ENCODE data around the gene B3GNT7.
"Not testable (repeated sequence)": the region's sequence is repeated elsewhere in the genome, so short reads cannot be mapped to it uniquely, and the experiment has no call there.

The B3GNT7 gene

DNA sequence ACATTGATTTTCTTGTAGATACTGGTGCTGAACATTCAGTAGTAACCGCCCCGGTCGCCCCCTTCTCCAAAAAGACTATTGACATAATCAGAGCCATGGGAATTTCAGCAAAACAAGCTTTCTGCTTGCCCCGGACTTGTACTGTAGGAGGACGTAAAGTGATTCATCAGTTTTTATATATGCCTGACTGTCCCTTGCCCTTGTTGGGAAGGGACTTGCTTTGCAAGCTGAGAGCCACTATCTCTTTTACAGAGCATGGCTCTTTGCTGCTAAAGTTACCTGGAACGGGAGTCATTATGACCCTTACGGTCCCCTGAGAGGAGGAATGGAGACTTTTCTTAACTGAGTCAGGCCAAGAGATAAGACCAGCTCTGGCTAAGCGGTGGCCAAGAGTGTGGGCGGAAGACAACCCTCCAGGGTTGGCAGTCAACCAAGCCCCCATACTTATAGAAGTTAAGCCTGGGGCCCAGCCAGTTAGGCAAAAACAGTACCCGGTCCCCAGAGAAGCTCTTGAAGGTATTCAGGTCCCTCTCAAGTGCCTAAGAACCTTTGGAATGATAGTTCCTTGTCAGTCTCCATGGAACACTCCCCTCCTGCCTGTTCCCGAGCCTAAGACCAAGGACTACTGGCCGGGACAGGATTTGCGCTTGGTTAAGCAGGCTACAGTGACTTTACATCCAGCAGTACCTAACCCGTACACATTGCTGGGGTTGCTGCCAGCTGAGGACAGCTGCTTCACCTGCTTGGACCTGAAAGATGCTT lies 8.1 kb downstream of the B3GNT7 start:
- not testable (repeated sequence) for DNase-seq (ENCODE audit: low spot score)

DNA sequence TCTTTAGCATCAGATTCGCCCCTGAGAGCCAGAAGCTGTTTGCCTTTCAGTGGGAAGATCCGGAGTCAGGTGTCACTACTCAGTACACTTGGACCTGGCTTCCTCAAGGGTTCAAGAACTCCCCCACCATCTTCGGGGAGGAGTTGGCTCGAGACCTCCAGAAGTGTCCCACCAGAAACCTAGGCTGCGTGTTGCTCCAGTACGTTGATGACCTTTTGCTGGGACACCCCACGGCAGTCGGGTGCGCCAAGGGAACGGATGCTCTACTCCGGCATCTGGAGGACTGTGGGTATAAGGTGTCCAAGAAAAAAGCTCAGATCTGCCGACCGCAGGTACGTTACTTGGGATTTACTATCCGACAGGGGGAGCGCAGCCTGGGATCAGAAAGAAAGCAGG lies 8.7 kb downstream of the B3GNT7 start:
- not testable (repeated sequence) for DNase-seq (ENCODE audit: low spot score)

GRCh38 chr2:231405601-231406367 lies 10.3 kb downstream of the B3GNT7 start:
- DNase-seq (ENCODE audit: low spot score) = not testable (repeated sequence)

DNA sequence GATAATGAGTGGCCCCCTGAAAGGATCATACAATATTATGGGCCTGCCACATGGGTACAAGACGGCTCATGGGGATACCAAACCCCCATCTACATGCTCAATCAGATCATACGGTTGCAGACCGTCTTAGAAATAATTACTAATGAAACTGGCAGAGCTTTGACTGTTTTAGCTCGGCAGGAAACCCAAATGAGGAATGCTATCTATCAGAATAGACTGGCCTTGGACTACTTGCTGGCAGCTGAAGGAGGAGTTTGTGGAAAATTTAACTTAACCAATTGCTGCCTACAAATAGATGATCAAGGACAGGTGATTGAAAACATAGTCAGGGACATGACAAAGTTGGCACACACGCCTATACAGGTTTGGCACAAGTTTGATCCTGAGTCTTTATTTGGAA lies 12.2 kb downstream of the B3GNT7 start:
- DNase-seq (ENCODE audit: low spot score) = not testable (repeated sequence)

GRCh38 chr2:231408304-231408703 lies 12.8 kb downstream of the B3GNT7 start:
- not testable (repeated sequence) for DNase-seq (ENCODE audit: low spot score)

GRCh38 chr2:231409776-231410175 lies 14.3 kb downstream of the B3GNT7 start:
- no peak for DNase-seq (ENCODE audit: low spot score)

GRCh38 chr2:231410293-231411004 lies 14.9 kb downstream of the B3GNT7 start:
- DNase-seq (ENCODE audit: low spot score) = no peak

DNA sequence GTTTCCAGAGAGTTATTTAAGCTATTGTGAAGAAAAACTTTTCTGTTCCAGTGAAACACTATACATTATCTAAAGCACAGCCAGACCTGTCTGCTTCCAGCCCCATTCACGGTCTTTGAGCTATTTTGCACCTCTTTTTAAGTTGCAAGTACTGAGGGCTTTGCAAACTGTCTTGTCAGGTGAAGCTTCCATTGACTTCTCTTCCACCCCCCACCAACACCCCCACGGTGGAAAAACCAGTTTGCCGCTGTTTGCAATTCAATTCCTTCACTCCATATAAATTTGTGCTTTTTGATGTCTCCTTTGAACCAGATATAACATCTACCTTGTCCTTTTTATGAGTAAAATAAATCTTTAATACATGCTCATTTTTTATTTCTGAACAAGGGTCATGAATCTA lies 15.7 kb downstream of the B3GNT7 start:
- no peak for DNase-seq (ENCODE audit: low spot score)

- DNase-seq (ENCODE audit: low spot score) = peak; percentile 86
Observed at GRCh38 chr2:231411831-231412617, 16.5 kb downstream of the B3GNT7 start.

DNA sequence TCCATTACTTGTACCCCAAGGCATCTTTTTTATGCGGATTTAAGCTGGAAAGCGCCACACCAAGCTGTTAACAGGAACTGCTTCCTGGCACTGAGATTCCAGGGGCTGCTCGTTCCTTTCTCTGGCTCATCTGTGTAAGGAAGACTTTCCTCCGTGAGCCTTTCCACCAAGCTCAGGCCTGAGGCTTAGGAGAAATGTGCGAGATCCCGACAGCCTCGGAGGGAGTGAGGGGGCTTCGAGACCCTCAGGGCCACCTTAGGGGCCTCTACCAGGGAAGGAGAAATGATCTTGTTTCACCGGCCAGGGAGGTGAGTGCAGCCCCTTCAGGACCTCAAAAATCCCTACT lies 17.1 kb downstream of the B3GNT7 start:
- no peak for DNase-seq (ENCODE audit: low spot score)

GRCh38 chr2:231413456-231413855 lies 17.9 kb downstream of the B3GNT7 start:
- no peak for DNase-seq (ENCODE audit: low spot score)

DNA sequence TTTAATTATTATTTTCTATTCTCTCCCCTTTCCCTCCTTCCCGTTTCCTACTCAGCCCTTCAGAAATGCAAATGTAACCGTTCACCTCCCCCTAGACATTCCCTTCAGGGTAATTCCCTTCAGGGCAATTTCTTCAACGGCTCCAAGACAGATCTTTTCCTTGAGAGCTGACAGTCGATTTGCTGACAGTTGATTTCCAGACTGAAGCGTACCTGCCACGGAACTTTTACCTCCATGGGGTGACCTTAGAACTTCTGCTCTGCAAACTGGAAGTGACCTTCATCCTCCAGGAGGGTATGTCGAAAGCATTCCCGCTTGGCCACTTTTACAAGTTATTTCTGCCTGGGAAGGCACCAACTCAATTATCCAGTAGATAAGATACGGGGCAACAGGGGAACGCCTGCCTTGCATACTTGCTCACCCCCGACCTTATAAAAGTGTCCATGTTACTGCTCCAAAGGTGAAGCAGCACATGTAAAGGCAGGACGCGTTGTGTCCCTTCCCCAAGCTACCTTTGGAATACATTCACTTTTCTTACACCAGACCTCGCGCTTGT lies 18.5 kb downstream of the B3GNT7 start:
- no peak for DNase-seq (ENCODE audit: low spot score)

DNA sequence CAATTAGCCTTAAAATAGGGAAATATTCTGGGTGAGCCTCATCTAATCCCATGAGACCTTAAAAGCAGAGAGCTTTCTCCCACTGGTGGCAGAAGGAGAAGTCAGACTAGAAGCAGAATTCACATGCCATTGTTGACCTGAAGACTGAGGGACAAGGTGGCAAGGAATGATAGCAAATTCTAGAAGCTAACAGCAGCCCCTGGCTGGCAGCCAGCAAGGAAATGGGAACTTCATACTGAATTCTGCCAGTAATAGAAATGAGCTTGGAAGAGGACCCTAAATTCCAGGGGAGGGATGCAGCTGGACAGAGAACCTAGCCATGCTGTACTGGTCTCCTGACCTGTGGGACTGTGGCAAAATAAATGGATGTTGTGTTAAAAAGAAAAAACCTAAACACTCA lies 19.5 kb downstream of the B3GNT7 start:
- DNase-seq (ENCODE audit: low spot score) = no peak

- no peak for DNase-seq (ENCODE audit: low spot score)
Observed at GRCh38 chr2:231418820-231419640, 23.5 kb downstream of the B3GNT7 start.

DNA sequence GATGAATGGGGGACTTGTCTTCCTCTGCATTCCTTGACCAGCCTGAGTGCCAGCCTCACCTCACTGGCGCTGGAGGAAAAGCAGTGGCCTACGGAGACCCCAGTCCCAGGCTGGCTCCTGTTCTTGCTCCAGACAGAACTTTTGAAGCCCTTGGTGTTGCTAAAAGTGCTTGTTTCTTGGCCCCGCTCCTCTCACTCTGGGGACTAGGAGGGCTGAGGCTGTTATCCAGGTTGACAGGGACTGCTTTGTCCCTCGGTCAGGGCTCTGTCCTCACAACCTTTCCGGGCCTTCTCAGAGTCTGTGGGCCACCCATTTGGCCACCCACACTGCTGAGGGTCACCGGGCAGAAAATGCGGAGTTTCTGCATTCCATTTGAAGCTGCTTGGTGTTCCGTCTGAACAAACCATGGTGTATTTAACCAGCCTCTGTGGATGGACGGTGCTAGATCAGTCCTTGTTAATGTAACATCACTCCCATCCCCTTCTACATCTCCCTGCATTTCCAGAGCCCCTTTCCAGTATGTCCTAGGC lies 25.6 kb downstream of the B3GNT7 start:
- DNase-seq (ENCODE audit: low spot score) = no peak

- no peak for DNase-seq (ENCODE audit: low spot score)
Observed at GRCh38 chr2:231422056-231422455, 26.5 kb downstream of the B3GNT7 start.

GRCh38 chr2:231423176-231423575 lies 27.7 kb downstream of the B3GNT7 start:
- DNase-seq (ENCODE audit: low spot score) = no peak

DNA sequence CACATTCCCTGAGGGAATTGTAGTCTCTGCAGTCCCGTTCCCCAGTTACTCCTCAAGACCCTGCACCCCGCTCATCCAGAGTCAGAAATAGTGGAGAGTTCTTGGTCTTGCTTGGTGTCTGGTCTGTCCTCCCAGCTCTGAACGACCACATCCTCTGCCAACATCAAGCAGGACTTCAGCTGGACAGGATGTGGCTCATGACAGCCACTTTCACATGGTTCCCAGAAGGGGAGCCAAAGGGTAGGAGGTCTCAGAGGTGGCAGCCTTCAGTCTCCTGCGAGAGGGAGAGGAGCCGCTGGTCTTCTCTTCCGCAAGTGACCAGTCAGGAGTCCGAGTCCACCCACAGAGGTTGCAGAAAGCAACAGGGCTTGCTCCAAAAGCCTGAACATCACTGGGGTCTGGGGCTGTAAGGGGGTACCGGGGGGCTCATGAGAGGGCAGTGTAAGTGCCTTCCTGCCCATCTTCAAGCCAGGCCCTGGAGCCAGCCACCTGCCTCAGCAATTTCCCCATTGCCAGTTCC lies 29.8 kb downstream of the B3GNT7 start:
- DNase-seq (ENCODE audit: low spot score) = no peak

GRCh38 chr2:231425811-231426703 lies 30.5 kb downstream of the B3GNT7 start:
- DNase-seq (ENCODE audit: low spot score) = no peak
